ENCODE results near the gene PIN4.

The PIN4 gene

GRCh38 chrX:72236841-72237240 lies 55.3 kb downstream of the PIN4 start:
- Histone ChIP-seq H3K4me3 (ENCODE audit: low read length) (no peak overlapping the region), H3K4me2 (ENCODE audit: low read length) (no peak overlapping the region), H3K9ac (ENCODE audit: low read length) (no peak overlapping the region), H3K4me1 (ENCODE audit: low read length) (peaks cover 6% of the 10 kb centered on the region; the same call in 1 of the 2 replicates), H3K79me2 (ENCODE audit: low read length) (peaks cover 23% of the 10 kb centered on the region), H3K9me3 (ENCODE audit: insufficient read depth, low read length) (no peaks in the 10 kb centered on the region), H4K20me1 (ENCODE audit: insufficient read depth, low read length) (no peaks in the 10 kb centered on the region), H3K27me3 (ENCODE audit: low read depth, low read length) (no peaks in the 10 kb centered on the region), H3K27ac (ENCODE audit: low read length) (no peak overlapping the region), H2AFZ (ENCODE audit: low read depth, low read length) (no peak overlapping the region), H3K36me3 (replicated peaks; ENCODE audit: low read depth, low read length) (peaks cover under 1% of the 10 kb centered on the region)
- TF ChIP-seq CTCF (IDR thresholded peaks at IDR 0.05; ENCODE audit: low read depth, low read length) = no peak
- TF ChIP-seq EZH2phosphoT487 (IDR thresholded peaks at IDR 0.05; ENCODE audit: low read depth) = no peak

- H3K4me3 ChIP-seq (ENCODE audit: low read length) = peak overlapping the region; percentile 99
- H3K36me3 ChIP-seq (replicated peaks; ENCODE audit: low read depth, low read length) = no peaks in the 10 kb centered on the region
- H3K9ac ChIP-seq (ENCODE audit: low read length) = peak overlapping the region; percentile 87
- peaks cover 16% of the 10 kb centered on the region for H3K79me2 ChIP-seq (ENCODE audit: low read length)
- peaks cover 6% of the 10 kb centered on the region; the same call in 1 of the 2 replicates for H3K4me1 ChIP-seq (ENCODE audit: low read length)
- H3K4me2 ChIP-seq (ENCODE audit: low read length) = peak overlapping the region; percentile 92
- peak overlapping the region; percentile 50; the same call in 1 of the 2 replicates for H3K27ac ChIP-seq (ENCODE audit: low read length)
- TF ChIP-seq CTCF (IDR thresholded peaks at IDR 0.05; ENCODE audit: low read depth, low read length) = no peak
- no peak for TF ChIP-seq EZH2phosphoT487 (IDR thresholded peaks at IDR 0.05; ENCODE audit: low read depth)
- H4K20me1 ChIP-seq (ENCODE audit: insufficient read depth, low read length) = no peaks in the 10 kb centered on the region
- H3K27me3 ChIP-seq (ENCODE audit: low read depth, low read length) = no peaks in the 10 kb centered on the region
- peak overlapping the region; percentile 95; the same call in 1 of the 2 replicates for H2AFZ ChIP-seq (ENCODE audit: low read depth, low read length)
- no peaks in the 10 kb centered on the region for H3K9me3 ChIP-seq (ENCODE audit: insufficient read depth, low read length)
Observed at GRCh38 chrX:72238183-72238582, 56.6 kb downstream of the PIN4 start.

- H4K20me1 ChIP-seq (ENCODE audit: insufficient read depth, low read length) = no peaks in the 10 kb centered on the region
- TF ChIP-seq CTCF (IDR thresholded peaks at IDR 0.05; ENCODE audit: low read depth, low read length) = no peak
Observed at GRCh38 chrX:72238721-72239475, 57.3 kb downstream of the PIN4 start, which contains the start of gene ERCC6L. TSS of gene ERCC6L (minus strand) at chrX:72239027. CDS start at chrX:72238911, 116 bp downstream.

GRCh38 chrX:72240976-72241375 lies 59.4 kb downstream of the PIN4 start:
- Histone ChIP-seq H3K79me2 (ENCODE audit: low read length) (peaks cover 16% of the 10 kb centered on the region), H3K9ac (ENCODE audit: low read length) (no peak overlapping the region), H3K27me3 (ENCODE audit: low read depth, low read length) (no peaks in the 10 kb centered on the region), H2AFZ (ENCODE audit: low read depth, low read length) (no peak overlapping the region), H3K36me3 (replicated peaks; ENCODE audit: low read depth, low read length) (no peaks in the 10 kb centered on the region), H4K20me1 (ENCODE audit: insufficient read depth, low read length) (no peaks in the 10 kb centered on the region), H3K9me3 (ENCODE audit: insufficient read depth, low read length) (no peaks in the 10 kb centered on the region), H3K4me1 (ENCODE audit: low read length) (peaks cover 6% of the 10 kb centered on the region; the same call in 1 of the 2 replicates), H3K27ac (ENCODE audit: low read length) (no peak overlapping the region), H3K4me2 (ENCODE audit: low read length) (no peak overlapping the region), H3K4me3 (ENCODE audit: low read length) (no peak overlapping the region)
- TF ChIP-seq CTCF (IDR thresholded peaks at IDR 0.05; ENCODE audit: low read depth, low read length) (no peak), EZH2phosphoT487 (IDR thresholded peaks at IDR 0.05; ENCODE audit: low read depth) (no peak)

More at GRCh38 chrX:72238721-72239475, 57.3 kb downstream of the PIN4 start, which contains the start of gene ERCC6L:
- Histone ChIP-seq H3K4me2 (ENCODE audit: low read length) (peak within 1 kb of the TSS; percentile 92), H2AFZ (ENCODE audit: low read depth, low read length) (peak within 1 kb of the TSS; percentile 96), H3K79me2 (ENCODE audit: low read length) (peaks cover 16% of the 10 kb centered on the region), H3K4me1 (ENCODE audit: low read length) (peaks cover 6% of the 10 kb centered on the region; the same call in 1 of the 2 replicates), H3K4me3 (ENCODE audit: low read length) (peak within 1 kb of the TSS; percentile 99), H3K9ac (ENCODE audit: low read length) (peak within 1 kb of the TSS; percentile 87), H3K36me3 (replicated peaks; ENCODE audit: low read depth, low read length) (no peaks in the 10 kb centered on the region), H3K9me3 (ENCODE audit: insufficient read depth, low read length) (no peaks in the 10 kb centered on the region), H3K27me3 (ENCODE audit: low read depth, low read length) (no peaks in the 10 kb centered on the region), H3K27ac (ENCODE audit: low read length) (peak within 1 kb of the TSS; percentile 50; the same call in 1 of the 2 replicates)
